ENCODE results near the gene EHMT1.
"Not testable (repeated sequence)": the region's sequence is repeated elsewhere in the genome, so short reads cannot be mapped to it uniquely, and the experiment has no call there.

The EHMT1 gene

GRCh38 chr9:137834846-137835546 lies 216.2 kb downstream of the EHMT1 start:
- FAIRE-seq = no peak

GRCh38 chr9:137836151-137836830 lies 217.5 kb downstream of the EHMT1 start:
- no peak for FAIRE-seq

- FAIRE-seq = no peak
These were observed 218.0 kb downstream of the EHMT1 start for GRCh38 chr9:137836831-137837241.

GRCh38 chr9:137837345-137838278 lies 218.8 kb downstream of the EHMT1 start:
- no peak for FAIRE-seq

- FAIRE-seq = no peak
These were observed 219.8 kb downstream of the EHMT1 start for GRCh38 chr9:137838576-137838975.

- no peak for FAIRE-seq
These were observed 224.6 kb downstream of the EHMT1 start for GRCh38 chr9:137843355-137843754.

GRCh38 chr9:137851516-137852267 lies 232.9 kb downstream of the EHMT1 start:
- FAIRE-seq = no peak

GRCh38 chr9:137853392-137853995 lies 234.7 kb downstream of the EHMT1 start:
- no peak for FAIRE-seq

GRCh38 chr9:137860361-137860760 lies 241.6 kb downstream of the EHMT1 start:
- FAIRE-seq = no peak

GRCh38 chr9:137865581-137866145 lies 246.9 kb downstream of the EHMT1 start:
- FAIRE-seq = no peak

- no peak for FAIRE-seq
These were observed 247.7 kb downstream of the EHMT1 start for GRCh38 chr9:137866226-137867141.

- no peak for FAIRE-seq
These were observed 251.6 kb downstream of the EHMT1 start for GRCh38 chr9:137870432-137870831.

- FAIRE-seq = no peak
These were observed 253.5 kb downstream of the EHMT1 start for GRCh38 chr9:137872296-137872695.

- FAIRE-seq = no peak
These were observed 254.6 kb downstream of the EHMT1 start for GRCh38 chr9:137873408-137873807.

- FAIRE-seq = no peak
These were observed 255.1 kb downstream of the EHMT1 start for GRCh38 chr9:137873858-137874362.

- no peak for FAIRE-seq
These were observed 256.5 kb downstream of the EHMT1 start for GRCh38 chr9:137875354-137875753.

GRCh38 chr9:137875846-137876245 lies 257.0 kb downstream of the EHMT1 start:
- FAIRE-seq = no peak

GRCh38 chr9:137876269-137876668 lies 257.5 kb downstream of the EHMT1 start:
- no peak for FAIRE-seq

GRCh38 chr9:137876781-137877386 lies 258.1 kb downstream of the EHMT1 start:
- FAIRE-seq = no peak

- FAIRE-seq = not testable (repeated sequence)
These were observed 258.8 kb downstream of the EHMT1 start, which contains the start of gene CACNA1B for GRCh38 chr9:137877506-137878122. CACNA1B (plus strand) TSS chr9:137877782; CDS start chr9:137877934, 152 bp downstream.
